Cortex of kidney (tissue), 1 donor: Measurements from ENCODE around the gene IFI35.
"Not testable (repeated sequence)": the region's sequence is repeated elsewhere in the genome, so short reads cannot be mapped to it uniquely, and the experiment has no call there.

Source experiments
- DNase-seq: peaks from one replicate; lab custom pipeline; 2025; lab: John Stamatoyannopoulos, UW

Gene IFI35

GRCh38 chr17:43024407-43025289 lies 18.1 kb downstream of the IFI35 start, which contains the start of gene RND2:
RND2 (plus strand) TSS chr17:43025231; CDS start chr17:43025348, 117 bp downstream.
- no peak for DNase-seq

GRCh38 chr17:43025290-43025657 lies 18.7 kb downstream of the IFI35 start:
- DNase-seq, result no peak

GRCh38 chr17:43025766-43026537 lies 19.4 kb downstream of the IFI35 start:
- DNase-seq, result no peak

GRCh38 chr17:43026595-43026994 lies 20.0 kb downstream of the IFI35 start:
- no peak for DNase-seq

GRCh38 chr17:43027091-43028032 lies 20.8 kb downstream of the IFI35 start:
- DNase-seq, result no peak

- DNase-seq, result no peak
Measured at GRCh38 chr17:43028221-43028861, 21.8 kb downstream of the IFI35 start.

GRCh38 chr17:43030137-43030767 lies 23.7 kb downstream of the IFI35 start:
- no peak for DNase-seq

GRCh38 chr17:43031666-43032065 lies 25.1 kb downstream of the IFI35 start:
- no peak for DNase-seq

GRCh38 chr17:43033948-43034881 lies 27.6 kb downstream of the IFI35 start:
- no peak for DNase-seq

GRCh38 chr17:43034894-43035293 lies 28.3 kb downstream of the IFI35 start:
- DNase-seq, result no peak

GRCh38 chr17:43039646-43040045 lies 33.1 kb downstream of the IFI35 start:
- DNase-seq, result no peak

GRCh38 chr17:43040655-43041054 lies 34.1 kb downstream of the IFI35 start:
- DNase-seq, result no peak

- DNase-seq, result no peak
Measured at GRCh38 chr17:43042025-43042628, 35.5 kb downstream of the IFI35 start.

- no peak for DNase-seq
Measured at GRCh38 chr17:43043307-43043706, 36.7 kb downstream of the IFI35 start.

- DNase-seq, result no peak
Measured at GRCh38 chr17:43044024-43044423, 37.4 kb downstream of the IFI35 start.

GRCh38 chr17:43051969-43052368 lies 45.4 kb downstream of the IFI35 start:
- DNase-seq, result no peak

GRCh38 chr17:43053008-43053407 lies 46.4 kb downstream of the IFI35 start:
- not testable (repeated sequence) for DNase-seq

- DNase-seq, result no peak
Measured at GRCh38 chr17:43056051-43056450, 49.5 kb downstream of the IFI35 start.

- DNase-seq, result no peak
Measured at GRCh38 chr17:43062984-43063638, 56.5 kb downstream of the IFI35 start.
